Subcutaneous abdominal adipose tissue (tissue), 5 donors: ENCODE measurements around the gene TMEM51.

Source experiments
- H3K27ac ChIP-seq: one replicate; pipeline ENCODE4 v1.7.0; 2013; ENCODE audit warnings: low read depth, mild to moderate bottlenecking, inconsistent platforms, low read length, moderate library complexity
- H3K27me3 ChIP-seq, 5 donors: one replicate each; pipeline ENCODE4 v1.7.0; 2013; ENCODE audit warnings: low read length in 5 of 5, inconsistent platforms in 1 of 5; ENCODE audit not compliant: control insufficient read depth in 5 of 5, insufficient read depth in 4 of 5
- H3K36me3 ChIP-seq, 5 donors: one replicate each; pipeline ENCODE4 v1.7.0; 2013; ENCODE audit warnings: low read length in 5 of 5; ENCODE audit not compliant: control insufficient read depth in 5 of 5, insufficient read depth in 5 of 5
- H3K4me1 ChIP-seq, 5 donors: one replicate each; pipeline ENCODE4 v1.7.0; 2013; ENCODE audit warnings: low read length in 5 of 5, mild to moderate bottlenecking in 3 of 5, moderate library complexity in 1 of 5; ENCODE audit not compliant: control insufficient read depth in 5 of 5, insufficient read depth in 5 of 5
- H3K4me3 ChIP-seq, 5 donors: one replicate each; pipeline ENCODE4 v1.7.0; 2013; ENCODE audit warnings: low read length in 5 of 5, low read depth in 1 of 5
- H3K9ac ChIP-seq, 5 donors: one replicate each; pipeline ENCODE4 v1.7.0; 2013; ENCODE audit warnings: low read length in 5 of 5, mild to moderate bottlenecking in 4 of 5, moderate library complexity in 3 of 5
- H3K9me3 ChIP-seq, 5 donors: one replicate each; pipeline ENCODE4 v1.7.0; 2013; ENCODE audit warnings: low read length in 5 of 5; ENCODE audit not compliant: control insufficient read depth in 5 of 5
- donor health status: healthy.
- donor health status: healthy.
- donor health status: healthy.
- donor health status: healthy.
- donor health status: healthy.

The TMEM51 gene

DNA sequence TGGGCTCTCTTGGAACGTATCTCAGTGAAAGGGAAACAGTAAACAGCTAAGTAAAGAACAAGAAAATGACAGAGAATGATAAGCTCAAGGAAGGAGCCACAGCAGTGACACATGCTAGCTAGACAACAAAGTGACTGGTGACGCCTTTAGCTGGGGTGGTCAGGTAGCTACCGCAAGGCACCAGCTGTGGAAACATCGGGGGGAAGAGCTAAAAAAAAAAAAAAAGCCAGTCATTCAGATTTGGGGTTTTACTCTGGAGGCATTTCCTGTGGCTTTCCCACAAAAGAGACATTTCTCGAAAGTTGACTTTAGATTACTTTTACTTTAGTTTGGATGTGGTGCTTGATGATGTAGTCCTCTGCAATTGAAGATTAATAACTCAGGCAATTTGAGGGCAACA is 95.5 kb downstream of the TMEM51 start:
- Histone ChIP-seq H3K9ac (no peak overlapping the region), H3K4me1 (peaks cover 0 to 26% (median 17%) of the 10 kb centered on the region in 5 donors), H3K27me3 (peaks cover 2 to 26% (median 18%) of the 10 kb centered on the region in 5 donors), H3K27ac (no peak overlapping the region), H3K36me3 (no peaks in the 10 kb centered on the region), H3K4me3 (no peak overlapping the region), H3K9me3 (no peaks in the 10 kb centered on the region)

GRCh38 chr1:15251857-15252835 is 98.6 kb downstream of the TMEM51 start:
- no peak overlapping the region for H3K4me3 ChIP-seq
- peaks cover 2 to 26% (median 19%) of the 10 kb centered on the region in 5 donors for H3K27me3 ChIP-seq
- H3K9me3 ChIP-seq, result no peaks in the 10 kb centered on the region
- H3K9ac ChIP-seq, result no peak overlapping the region
- H3K27ac ChIP-seq, result no peak overlapping the region
- peaks cover 0 to 17% (median 6%) of the 10 kb centered on the region in 5 donors for H3K4me1 ChIP-seq
- no peaks in the 10 kb centered on the region for H3K36me3 ChIP-seq

GRCh38 chr1:15254559-15254958 is 101.0 kb downstream of the TMEM51 start:
- Histone ChIP-seq H3K36me3 (no peaks in the 10 kb centered on the region), H3K9ac (no peak overlapping the region), H3K9me3 (no peaks in the 10 kb centered on the region), H3K27ac (no peak overlapping the region), H3K4me1 (peaks cover 0 to 16% (median 4%) of the 10 kb centered on the region in 5 donors), H3K4me3 (no peak overlapping the region), H3K27me3 (peaks cover 0 to 14% (median 9%) of the 10 kb centered on the region in 5 donors)

- H3K9ac ChIP-seq, result no peak overlapping the region
- H3K9me3 ChIP-seq, result no peaks in the 10 kb centered on the region
- no peak overlapping the region for H3K4me3 ChIP-seq
- H3K4me1 ChIP-seq, result peaks cover 3 to 23% (median 9%) of the 10 kb centered on the region in 5 donors
- no peaks in the 10 kb centered on the region for H3K36me3 ChIP-seq
- peaks cover 0 to 17% (median 9%) of the 10 kb centered on the region in 5 donors for H3K27me3 ChIP-seq
- H3K27ac ChIP-seq, result no peak overlapping the region
Measured at GRCh38 chr1:15255582-15256149, 102.1 kb downstream of the TMEM51 start.

DNA sequence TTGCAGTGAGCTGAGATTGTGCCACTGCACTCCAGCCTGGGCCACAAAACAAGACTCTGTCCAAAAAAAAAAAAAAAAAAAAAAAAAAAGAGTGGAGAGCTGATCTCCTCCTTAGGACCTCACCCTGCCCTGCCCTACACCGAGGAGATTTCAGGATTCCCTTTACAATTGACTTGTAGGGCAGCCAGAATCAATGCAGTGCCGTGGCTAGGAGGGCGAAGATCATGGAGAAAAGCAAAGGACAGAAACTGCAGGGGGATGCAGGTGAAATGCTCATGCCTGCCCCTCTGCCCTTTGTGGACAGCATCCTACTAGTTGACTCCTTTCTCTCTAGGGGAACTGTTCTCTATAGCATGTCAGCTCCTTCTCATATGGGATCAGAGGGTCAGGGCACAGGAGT is 103.0 kb downstream of the TMEM51 start:
- Histone ChIP-seq H3K4me1 (peaks cover 4 to 32% (median 9%) of the 10 kb centered on the region in 5 donors), H3K9me3 (no peaks in the 10 kb centered on the region), H3K36me3 (no peaks in the 10 kb centered on the region), H3K4me3 (no peak overlapping the region), H3K27ac (no peak overlapping the region), H3K27me3 (peaks cover 3 to 19% (median 7%) of the 10 kb centered on the region in 5 donors), H3K9ac (no peak overlapping the region)

GRCh38 chr1:15257309-15257708 is 103.8 kb downstream of the TMEM51 start:
- Histone ChIP-seq H3K4me3 (no peak overlapping the region), H3K27me3 (peaks cover 2 to 18% (median 13%) of the 10 kb centered on the region in 5 donors), H3K27ac (no peak overlapping the region), H3K36me3 (no peaks in the 10 kb centered on the region), H3K9ac (no peak overlapping the region), H3K9me3 (no peaks in the 10 kb centered on the region), H3K4me1 (peaks cover 4 to 39% (median 13%) of the 10 kb centered on the region in 5 donors)

DNA sequence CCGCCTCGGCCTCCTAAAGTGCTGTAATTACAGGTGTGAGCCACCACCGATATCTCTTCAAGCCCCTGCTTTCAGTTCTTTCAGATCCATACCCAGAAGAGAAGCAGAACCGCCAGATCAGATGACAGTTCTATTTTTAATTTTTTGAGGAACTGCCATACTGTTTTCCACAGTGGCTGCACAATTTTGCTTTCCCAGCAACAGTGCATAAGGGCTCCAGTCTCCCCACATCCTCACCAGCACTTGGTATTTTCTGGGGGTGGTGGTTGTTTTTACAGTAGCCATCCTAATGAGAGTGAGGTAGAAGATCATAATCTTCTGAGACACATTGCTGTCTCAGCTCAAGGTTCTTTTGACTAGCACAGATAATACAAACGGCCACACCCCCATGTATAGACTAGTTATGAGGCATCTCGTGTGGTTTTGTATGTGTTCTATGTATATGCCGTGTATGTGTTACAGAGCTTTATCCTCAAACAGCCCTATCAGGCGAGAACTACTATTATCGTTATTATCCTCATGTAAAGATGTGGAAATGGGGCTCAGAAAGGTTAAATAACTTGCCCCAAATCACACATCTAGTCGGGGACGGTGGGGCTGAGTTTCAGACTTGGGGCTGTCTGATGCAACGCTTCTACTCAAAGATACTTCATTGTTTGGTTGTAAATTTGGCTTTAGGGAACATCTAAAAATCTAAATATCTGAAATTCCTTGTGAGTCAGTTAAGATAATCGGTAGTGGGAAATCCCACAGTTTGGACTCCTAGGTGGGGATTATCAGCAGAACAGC is 105.5 kb downstream of the TMEM51 start:
- H3K4me3 ChIP-seq, result no peak overlapping the region
- H3K4me1 ChIP-seq, result peaks cover 4 to 42% (median 13%) of the 10 kb centered on the region in 5 donors
- H3K27ac ChIP-seq, result no peak overlapping the region
- no peaks in the 10 kb centered on the region for H3K9me3 ChIP-seq
- H3K27me3 ChIP-seq, result peaks cover 2 to 16% (median 14%) of the 10 kb centered on the region in 5 donors
- H3K36me3 ChIP-seq, result no peaks in the 10 kb centered on the region
- no peak overlapping the region for H3K9ac ChIP-seq

GRCh38 chr1:15259622-15260007 is 106.1 kb downstream of the TMEM51 start:
- H3K36me3 ChIP-seq, result no peaks in the 10 kb centered on the region
- no peak overlapping the region for H3K4me3 ChIP-seq
- peaks cover 2 to 16% (median 14%) of the 10 kb centered on the region in 5 donors for H3K27me3 ChIP-seq
- H3K9ac ChIP-seq, result no peak overlapping the region
- no peak overlapping the region for H3K27ac ChIP-seq
- peaks cover 4 to 42% (median 13%) of the 10 kb centered on the region in 5 donors for H3K4me1 ChIP-seq
- peaks cover 0 to 1% (median 0%) of the 10 kb centered on the region in 5 donors for H3K9me3 ChIP-seq

GRCh38 chr1:15260418-15261154 is 107.0 kb downstream of the TMEM51 start:
- peaks cover 0 to 6% (median 0%) of the 10 kb centered on the region in 5 donors for H3K9me3 ChIP-seq
- H3K27me3 ChIP-seq, result peaks cover 2 to 16% (median 14%) of the 10 kb centered on the region in 5 donors
- H3K36me3 ChIP-seq, result no peaks in the 10 kb centered on the region
- H3K27ac ChIP-seq, result peak overlapping the region; percentile 42
- no peak overlapping the region for H3K9ac ChIP-seq
- H3K4me1 ChIP-seq, result peaks cover 4 to 42% (median 13%) of the 10 kb centered on the region in 5 donors
- H3K4me3 ChIP-seq, result peak overlapping the region in 1 of 5 donors; percentile 31
